ENCODE measurements around the gene UGP2.
"Not testable (repeated sequence)": the region's sequence is repeated elsewhere in the genome, so short reads cannot be mapped to it uniquely, and the experiment has no call there.

The UGP2 gene

GRCh38 chr2:63903003-63903402, 61.3 kb downstream of the UGP2 start:
- no peaks in the 10 kb centered on the region for H3K27me3 ChIP-seq (ENCODE audit: low read depth, low read length)
- H3K27ac ChIP-seq (ENCODE audit: low read length), result no peak overlapping the region
- peaks cover 7 to 8% of the 10 kb centered on the region in 2 donors for H3K9me3 ChIP-seq (ENCODE audit: control insufficient read depth in 1 of 2, low read length in 2 of 2)
- peaks cover 16 to 42% of the 10 kb centered on the region in 2 donors for H3K36me3 ChIP-seq (ENCODE audit: control insufficient read depth in 1 of 2, insufficient read depth in 2 of 2, low read length in 2 of 2)
- no peak overlapping the region for H3K4me3 ChIP-seq (ENCODE audit: low read depth in 1 of 2, low read length in 2 of 2)
- H3K4me1 ChIP-seq (ENCODE audit: control insufficient read depth in 1 of 2, insufficient read depth in 2 of 2, low read length in 2 of 2), result no peaks in the 10 kb centered on the region

GRCh38 chr2:63914311-63914710, 72.6 kb downstream of the UGP2 start:
- Histone ChIP-seq H3K27ac (ENCODE audit: low read length) (no peak overlapping the region), H3K27me3 (ENCODE audit: low read depth, low read length) (no peaks in the 10 kb centered on the region), H3K4me1 (ENCODE audit: control insufficient read depth in 1 of 2, insufficient read depth in 2 of 2, low read length in 2 of 2) (no peaks in the 10 kb centered on the region), H3K9me3 (ENCODE audit: control insufficient read depth in 1 of 2, low read length in 2 of 2) (no peaks in the 10 kb centered on the region), H3K4me3 (ENCODE audit: low read depth in 1 of 2, low read length in 2 of 2) (no peak overlapping the region), H3K36me3 (ENCODE audit: control insufficient read depth in 1 of 2, insufficient read depth in 2 of 2, low read length in 2 of 2) (peaks cover 41 to 42% of the 10 kb centered on the region in 2 donors)

GRCh38 chr2:63926815-63927214, 85.1 kb downstream of the UGP2 start:
- H3K36me3 ChIP-seq (ENCODE audit: control insufficient read depth in 1 of 2, insufficient read depth in 2 of 2, low read length in 2 of 2), result peaks cover 0 to 16% of the 10 kb centered on the region in 2 donors
- H3K9me3 ChIP-seq (ENCODE audit: control insufficient read depth in 1 of 2, low read length in 2 of 2), result no peaks in the 10 kb centered on the region
- no peak overlapping the region for H3K27ac ChIP-seq (ENCODE audit: low read length)
- no peaks in the 10 kb centered on the region for H3K4me1 ChIP-seq (ENCODE audit: control insufficient read depth in 1 of 2, insufficient read depth in 2 of 2, low read length in 2 of 2)
- H3K4me3 ChIP-seq (ENCODE audit: low read depth in 1 of 2, low read length in 2 of 2), result no peak overlapping the region
- no peaks in the 10 kb centered on the region for H3K27me3 ChIP-seq (ENCODE audit: low read depth, low read length)

- H3K9me3 ChIP-seq (ENCODE audit: control insufficient read depth in 1 of 2, low read length in 2 of 2); H3K27me3 ChIP-seq (ENCODE audit: low read depth, low read length); H3K4me1 ChIP-seq (ENCODE audit: control insufficient read depth in 1 of 2, insufficient read depth in 2 of 2, low read length in 2 of 2); H3K4me3 ChIP-seq (ENCODE audit: low read depth in 1 of 2, low read length in 2 of 2); H3K27ac ChIP-seq (ENCODE audit: low read length): not testable (repeated sequence)
- peaks cover 0 to 11% of the 10 kb centered on the region in 2 donors for H3K36me3 ChIP-seq (ENCODE audit: control insufficient read depth in 1 of 2, insufficient read depth in 2 of 2, low read length in 2 of 2)
Measured at GRCh38 chr2:63932104-63932503, 90.4 kb downstream of the UGP2 start.

All from muscle layer of duodenum (tissue), 2 donors.